Cardiac muscle cell (in vitro differentiated cells and primary cell): ENCODE data around the gene RAF1. TPM values are rescaled to one million over a fixed set of nuclear protein-coding genes. Genes with fewer than 3 reads are reported as not detected.

Experiments used
- DNase-seq, 2 donors: peaks; one replicate each; pipeline versions ENCODE4 v3.0.0 to v3.0.0-alpha.2; 2010 to 2017; ENCODE audit warnings: low read depth in 1 of 2, low spot score in 1 of 2
- H3K27ac ChIP-seq: fragments of 200-600 bp; sonication (generic); 2 replicates; pipeline ENCODE4 v1.5.1; 2016
- H3K27me3 ChIP-seq: fragments of 200-600 bp; sonication (generic); 2 replicates; pipeline ENCODE4 v1.6.0; 2016; ENCODE audit warnings: control low read depth
- H3K36me3 ChIP-seq: fragments of 200-600 bp; sonication (generic); 2 replicates; pipeline ENCODE4 v1.5.1; 2016; ENCODE audit warnings: control low read depth
- H3K4me1 ChIP-seq: fragments of 200-600 bp; sonication (generic); 2 replicates; pipeline ENCODE4 v1.8.1; 2017; ENCODE audit warnings: low read depth, mild to moderate bottlenecking, mixed run types
- H3K4me3 ChIP-seq: fragments of 200-600 bp; sonication (generic); 2 replicates; pipeline ENCODE4 v1.5.1; 2016; ENCODE audit warnings: mild to moderate bottlenecking
- H3K9me3 ChIP-seq: fragments of 200-600 bp; sonication (generic); 2 replicates; pipeline ENCODE4 v1.5.1; 2017; ENCODE audit warnings: low read depth, mild to moderate bottlenecking, control low read depth
- CTCF ChIP-seq: IDR thresholded peaks from 2 replicates; pipeline ENCODE4 v1.5.1; 2012; ENCODE audit warnings: low read depth, mild to moderate bottlenecking, low read length
- polyA plus RNA-seq: library from polyadenylated mRNA; unstranded; fragments of >200 nt; fragmentation: Nextera tagmentation; extraction: Ambion mirVana; gene quantifications from 2 replicates; pipeline ENCODE4 v1.2.1, GENCODE V29; 2016
- total RNA-seq: library from RNA; depleted of rRNA; stranded (reverse); fragments of >200 nt; gene quantifications from 2 replicates; pipeline ENCODE4 v1.2.3, GENCODE V29; 2016

The RAF1 gene
- total and polyA plus RNA-seq, 2 experiments from 2014 or later, result 82.8 to 153 TPM

GRCh38 chr3:12562451-12562850 is 101.5 kb downstream of the RAF1 start:
- Histone ChIP-seq H3K4me1 (peaks cover 44% of the 10 kb centered on the region), H3K36me3 (no peaks in the 10 kb centered on the region), H3K27ac (peak overlapping the region; percentile 90), H3K9me3 (no peaks in the 10 kb centered on the region), H3K4me3 (no peak overlapping the region), H3K27me3 (no peaks in the 10 kb centered on the region)
- no peak for DNase-seq
- TF ChIP-seq CTCF, result no peak

GRCh38 chr3:12561397-12561796 is 102.5 kb downstream of the RAF1 start:
- Histone ChIP-seq H3K27me3 (no peaks in the 10 kb centered on the region), H3K9me3 (no peaks in the 10 kb centered on the region), H3K36me3 (no peaks in the 10 kb centered on the region), H3K4me3 (no peak overlapping the region), H3K4me1 (peaks cover 45% of the 10 kb centered on the region), H3K27ac (peak overlapping the region; percentile 90)
- no peak for TF ChIP-seq CTCF
- DNase-seq, result no peak

GRCh38 chr3:12560505-12561190 is 103.3 kb downstream of the RAF1 start:
- Histone ChIP-seq H3K36me3 (no peaks in the 10 kb centered on the region), H3K27me3 (no peaks in the 10 kb centered on the region), H3K4me3 (no peak overlapping the region), H3K27ac (peak overlapping the region; percentile 51), H3K9me3 (no peaks in the 10 kb centered on the region), H3K4me1 (peaks cover 49% of the 10 kb centered on the region)
- TF ChIP-seq CTCF, result no peak
- DNase-seq, result no peak

- Histone ChIP-seq H3K4me1 (peaks cover 49% of the 10 kb centered on the region), H3K27ac (no peak overlapping the region), H3K4me3 (no peak overlapping the region), H3K9me3 (no peaks in the 10 kb centered on the region), H3K27me3 (no peaks in the 10 kb centered on the region), H3K36me3 (no peaks in the 10 kb centered on the region)
- TF ChIP-seq CTCF, result no peak
- DNase-seq, result no peak
These were observed 104.4 kb downstream of the RAF1 start for GRCh38 chr3:12559520-12559919.

- Histone ChIP-seq H3K4me1 (peaks cover 49% of the 10 kb centered on the region), H3K9me3 (no peaks in the 10 kb centered on the region), H3K27ac (no peak overlapping the region), H3K27me3 (no peaks in the 10 kb centered on the region), H3K4me3 (peak overlapping the region; percentile 92), H3K36me3 (no peaks in the 10 kb centered on the region)
- TF ChIP-seq CTCF, result no peak
- no peak for DNase-seq
These were observed 105.2 kb downstream of the RAF1 start for GRCh38 chr3:12558706-12559105.
